HG02885 (cell line): ENCODE measurements around the gene MOGAT2.

ENCODE experiments used
- ATAC-seq: cut with Tn5 transposase; IDR thresholded peaks from one replicate; pipeline ENCODE4 v1.9.1; 2021; ENCODE audit warnings: mild to moderate bottlenecking; ENCODE audit not compliant: unreplicated experiment, poor library complexity

MOGAT2 gene

GRCh38 chr11:75776546-75776945 is 58.9 kb downstream of the MOGAT2 start:
- ATAC-seq, result no peak

DNA sequence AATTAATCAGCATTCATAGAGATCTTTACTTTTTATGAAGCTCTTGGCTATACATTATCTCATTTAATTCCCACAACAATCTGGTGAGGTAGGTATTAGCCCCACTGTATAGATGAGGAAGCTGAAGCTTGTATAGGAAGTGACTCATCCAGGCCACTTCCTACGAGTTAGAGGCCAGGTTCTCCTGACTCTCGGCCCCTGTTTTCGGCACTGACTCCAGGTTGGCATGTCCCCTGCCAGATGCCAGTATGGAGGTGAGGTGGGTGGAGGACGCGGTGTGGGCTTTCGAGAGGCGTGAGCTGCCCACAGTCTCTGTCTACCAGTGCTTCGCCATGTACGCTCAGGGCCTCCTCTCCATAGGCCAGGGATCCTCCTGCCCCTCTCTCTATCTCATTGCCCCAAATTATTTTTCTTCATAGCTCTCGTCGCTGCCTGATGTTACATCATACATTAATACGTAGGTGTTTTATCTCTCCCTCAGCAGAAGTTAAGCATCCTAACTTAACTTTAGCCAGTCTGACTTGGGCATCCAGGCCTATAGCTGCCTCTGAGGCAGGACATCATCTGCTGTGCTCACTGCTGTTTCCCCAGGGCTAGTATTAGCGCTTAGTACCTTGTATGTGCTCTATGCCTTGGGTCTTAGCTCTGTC is 59.9 kb downstream of the MOGAT2 start:
- no peak for ATAC-seq

- no peak for ATAC-seq
These were observed 61.3 kb downstream of the MOGAT2 start for GRCh38 chr11:75778962-75779361.

- no peak for ATAC-seq
These were observed 62.3 kb downstream of the MOGAT2 start for GRCh38 chr11:75779960-75780359.

DNA sequence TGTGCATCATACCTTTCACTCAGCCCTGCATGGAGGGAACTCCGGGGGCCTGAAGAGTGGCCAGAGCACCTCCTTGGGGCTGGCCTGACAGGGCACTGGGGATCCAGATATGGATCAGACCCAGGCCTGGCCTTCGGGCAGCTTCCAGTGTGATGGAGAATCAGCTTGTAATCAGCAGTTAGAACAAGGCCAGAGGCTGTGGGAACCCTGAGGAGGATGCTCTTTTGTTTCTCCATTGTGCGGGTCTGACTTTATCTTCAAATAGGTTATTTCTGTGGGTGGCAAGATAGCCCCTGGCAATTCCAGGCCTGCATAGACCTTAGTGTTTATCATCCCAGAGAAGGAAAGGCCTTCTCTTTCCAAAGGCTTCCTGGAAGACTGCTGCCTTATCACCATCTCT is 63.2 kb downstream of the MOGAT2 start:
- ATAC-seq, result no peak

- no peak for ATAC-seq
These were observed 63.7 kb downstream of the MOGAT2 start for GRCh38 chr11:75781296-75781695.

DNA sequence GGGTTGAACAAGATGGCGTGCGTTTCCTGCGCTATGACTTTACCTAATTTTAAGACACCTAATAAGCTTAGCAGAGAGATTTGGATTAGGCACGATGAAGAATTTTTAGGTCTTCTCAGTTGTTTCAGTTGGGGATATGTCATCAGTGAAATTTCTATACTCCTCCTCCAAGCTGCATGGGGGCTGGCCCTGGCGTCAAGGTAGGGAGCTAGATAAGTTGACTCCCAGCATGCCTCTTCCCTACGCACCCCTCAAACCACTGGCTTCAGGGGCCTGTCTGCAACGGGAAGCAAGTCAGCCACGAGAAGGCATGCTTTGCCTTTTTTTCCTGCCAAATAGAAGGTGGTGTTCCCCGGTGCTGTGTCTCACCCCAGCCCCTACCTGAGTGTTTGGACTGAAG is 64.2 kb downstream of the MOGAT2 start:
- no peak for ATAC-seq
